Breast epithelium (tissue), 3 donors: ENCODE results near the gene DHCR24.

Source experiments
- POLR2A ChIP-seq: fragments of 450-650 bp; IDR thresholded peaks from one replicate; pipeline ENCODE4 v1.6.1; 2016; ENCODE audit warnings: antibody characterized with exemption, mild to moderate bottlenecking, moderate library complexity
- TF ChIP-seq, protein P1 (sequence below), 3 donors: fragments of 450-650 bp; IDR thresholded peaks; one replicate each; pipeline ENCODE4 v1.5.1; 2016 to 2017; ENCODE audit warnings: antibody characterized with exemption in 3 of 3, mild to moderate bottlenecking in 3 of 3, moderate library complexity in 3 of 3

DNA sequence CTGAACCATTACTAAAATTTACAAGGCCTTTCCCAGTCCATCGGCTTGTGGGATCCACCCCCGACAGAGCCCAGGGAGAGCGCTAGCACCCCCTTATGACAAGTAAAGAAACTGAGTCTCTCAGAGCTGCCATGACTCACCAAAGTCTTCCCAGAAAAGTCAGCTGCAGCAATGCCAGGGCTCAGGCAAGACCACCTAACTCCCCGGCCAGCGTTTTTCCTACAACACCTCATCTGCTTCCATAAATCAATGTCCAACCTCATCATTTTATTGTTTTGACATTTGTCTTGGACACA lies 15.0 kb downstream of the DHCR24 start:
- TF ChIP-seq, protein P1, sequence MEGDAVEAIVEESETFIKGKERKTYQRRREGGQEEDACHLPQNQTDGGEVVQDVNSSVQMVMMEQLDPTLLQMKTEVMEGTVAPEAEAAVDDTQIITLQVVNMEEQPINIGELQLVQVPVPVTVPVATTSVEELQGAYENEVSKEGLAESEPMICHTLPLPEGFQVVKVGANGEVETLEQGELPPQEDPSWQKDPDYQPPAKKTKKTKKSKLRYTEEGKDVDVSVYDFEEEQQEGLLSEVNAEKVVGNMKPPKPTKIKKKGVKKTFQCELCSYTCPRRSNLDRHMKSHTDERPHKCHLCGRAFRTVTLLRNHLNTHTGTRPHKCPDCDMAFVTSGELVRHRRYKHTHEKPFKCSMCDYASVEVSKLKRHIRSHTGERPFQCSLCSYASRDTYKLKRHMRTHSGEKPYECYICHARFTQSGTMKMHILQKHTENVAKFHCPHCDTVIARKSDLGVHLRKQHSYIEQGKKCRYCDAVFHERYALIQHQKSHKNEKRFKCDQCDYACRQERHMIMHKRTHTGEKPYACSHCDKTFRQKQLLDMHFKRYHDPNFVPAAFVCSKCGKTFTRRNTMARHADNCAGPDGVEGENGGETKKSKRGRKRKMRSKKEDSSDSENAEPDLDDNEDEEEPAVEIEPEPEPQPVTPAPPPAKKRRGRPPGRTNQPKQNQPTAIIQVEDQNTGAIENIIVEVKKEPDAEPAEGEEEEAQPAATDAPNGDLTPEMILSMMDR (IDR thresholded peaks at IDR 0.05): no peak
- no peak for TF ChIP-seq POLR2A
